Kidney (tissue), 14 donors: ENCODE measurements around the gene EXOSC6. TPM values are rescaled to one million over a fixed set of nuclear protein-coding genes. Genes with fewer than 3 reads are reported as not detected.
"Not testable (repeated sequence)": the region's sequence is repeated elsewhere in the genome, so short reads cannot be mapped to it uniquely, and the experiment has no call there.

ENCODE experiments used
- DNase-seq, 5 donors: peaks; one replicate each; pipeline ENCODE4 v3.0.0-alpha.2; 2013 to 2020
- FAIRE-seq: peaks from 2 replicates; lab custom pipeline; 2012; peaks lifted over from hg19 to GRCh38; lab: Jason Lieb, UNC
- H3K27ac ChIP-seq, 2 donors: one replicate each; pipeline ENCODE4 v1.7.0; 2013; ENCODE audit warnings: low read depth in 2 of 2, low read length in 2 of 2, inconsistent platforms in 1 of 2
- H3K27me3 ChIP-seq: one replicate; pipeline ENCODE4 v1.7.1; 2013; ENCODE audit warnings: low read length, inconsistent platforms; ENCODE audit not compliant: control insufficient read depth, insufficient read depth
- H3K36me3 ChIP-seq, 3 donors: one replicate each; pipeline versions ENCODE4 v1.7.0 to v1.7.1; 2013; ENCODE audit warnings: low read length in 3 of 3, control low read depth in 1 of 3, inconsistent platforms in 1 of 3; ENCODE audit not compliant: insufficient read depth in 3 of 3, control insufficient read depth in 2 of 3
- H3K4me1 ChIP-seq, 3 donors: one replicate each; pipeline versions ENCODE4 v1.7.0 to v1.7.1; 2013; ENCODE audit warnings: low read length in 3 of 3, inconsistent platforms in 1 of 3, low read depth in 1 of 3; ENCODE audit not compliant: control insufficient read depth in 2 of 3, insufficient read depth in 2 of 3
- H3K4me3 ChIP-seq, 3 donors: one replicate each; pipeline versions ENCODE4 v1.7.0 to v1.8.1; 2013; ENCODE audit warnings: low read length in 3 of 3, control low read depth in 1 of 3, inconsistent platforms in 1 of 3
- H3K9ac ChIP-seq, 3 donors: one replicate each; pipeline versions ENCODE4 v1.7.0 to v1.7.1; 2013; ENCODE audit warnings: low read length in 3 of 3, control low read depth in 1 of 3, inconsistent platforms in 1 of 3
- H3K9me3 ChIP-seq, 3 donors: one replicate each; pipeline versions ENCODE4 v1.7.0 to v1.7.1; 2013; ENCODE audit warnings: low read length in 3 of 3, control low read depth in 1 of 3, inconsistent platforms in 1 of 3; ENCODE audit not compliant: control insufficient read depth in 2 of 3, insufficient read depth in 1 of 3
- intact Hi-C: fragments of 100-400 bp; cut with DNase I; formaldehyde crosslinking; loops from one replicate; pipeline ENCODE4 v1.11.1; 2022
- polyA plus RNA-seq: library from polyadenylated mRNA; stranded (reverse); fragments of 350-450 nt; fragmentation: Illumina TruSeq; extraction: RNeasy Lipid Tissue Mini Kit (QIAGEN cat#74804); gene quantifications from one replicate; pipeline ENCODE4 v1.2.3, GENCODE V29; 2014; ENCODE audit warnings: low read depth, low replicate concordance; ENCODE audit not compliant: insufficient read depth
- total RNA-seq: library from RNA; stranded (reverse); fragmentation: NEBNext Ultra II Directional; extraction: Animal tissue kit (Norgen Biotek cat#: 25700); gene quantifications from one replicate; pipeline ENCODE4 v1.2.1, GENCODE V29; 2021
- TF ChIP-seq, protein P1 (sequence below): IDR thresholded peaks from 3 replicates; pipeline ENCODE4 v1.5.1; 2012; ENCODE audit warnings: mild to moderate bottlenecking, moderate library complexity, borderline replicate concordance; ENCODE audit not compliant: insufficient read depth; ENCODE audit errors: extremely low read depth
- donor health status: control.
- donor health status: control.
- donor health status: control.
- donor health status: control.
- donor health status: control.
- donor health status: DM: yes; HTN: yes; CAD: no.
- donor health status: Normal renal cell carcinoma (clear cell type).

Gene EXOSC6
- total and polyA plus RNA-seq, 2 donors from 2014 or later = 13.1 to 22.6 TPM

DNA sequence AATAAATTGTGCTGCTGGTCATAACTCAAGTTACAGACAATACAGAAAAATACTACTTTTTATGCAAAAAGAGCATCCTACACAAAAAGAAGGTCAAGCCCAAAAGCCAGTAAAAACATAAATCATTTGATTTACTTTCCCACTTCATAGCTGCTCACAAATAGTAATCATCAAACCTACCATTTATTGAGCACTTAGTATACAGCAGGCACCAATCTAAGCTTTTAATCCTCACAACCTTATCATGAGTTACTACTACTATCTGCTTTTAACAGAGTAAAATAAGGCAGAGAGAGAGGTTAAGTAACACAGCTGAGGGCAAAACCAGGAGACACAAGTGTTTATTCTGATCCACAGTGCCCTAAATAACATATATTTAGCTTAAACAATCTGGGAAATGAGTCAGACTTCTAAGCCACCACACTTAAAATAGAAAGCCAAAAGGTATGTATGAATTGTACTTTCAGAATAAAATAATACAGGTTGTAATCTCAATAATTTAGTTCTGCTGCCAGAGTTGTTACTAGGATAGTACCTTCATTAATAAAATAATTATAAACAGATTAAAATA is 39.3 kb upstream of the EXOSC6 start:
- H3K4me3 ChIP-seq = no peak overlapping the region
- no peaks in the 10 kb centered on the region for H3K27me3 ChIP-seq
- DNase-seq (no peak), FAIRE-seq (no peak)
- no peak overlapping the region for H3K9ac ChIP-seq
- TF ChIP-seq, protein P1, sequence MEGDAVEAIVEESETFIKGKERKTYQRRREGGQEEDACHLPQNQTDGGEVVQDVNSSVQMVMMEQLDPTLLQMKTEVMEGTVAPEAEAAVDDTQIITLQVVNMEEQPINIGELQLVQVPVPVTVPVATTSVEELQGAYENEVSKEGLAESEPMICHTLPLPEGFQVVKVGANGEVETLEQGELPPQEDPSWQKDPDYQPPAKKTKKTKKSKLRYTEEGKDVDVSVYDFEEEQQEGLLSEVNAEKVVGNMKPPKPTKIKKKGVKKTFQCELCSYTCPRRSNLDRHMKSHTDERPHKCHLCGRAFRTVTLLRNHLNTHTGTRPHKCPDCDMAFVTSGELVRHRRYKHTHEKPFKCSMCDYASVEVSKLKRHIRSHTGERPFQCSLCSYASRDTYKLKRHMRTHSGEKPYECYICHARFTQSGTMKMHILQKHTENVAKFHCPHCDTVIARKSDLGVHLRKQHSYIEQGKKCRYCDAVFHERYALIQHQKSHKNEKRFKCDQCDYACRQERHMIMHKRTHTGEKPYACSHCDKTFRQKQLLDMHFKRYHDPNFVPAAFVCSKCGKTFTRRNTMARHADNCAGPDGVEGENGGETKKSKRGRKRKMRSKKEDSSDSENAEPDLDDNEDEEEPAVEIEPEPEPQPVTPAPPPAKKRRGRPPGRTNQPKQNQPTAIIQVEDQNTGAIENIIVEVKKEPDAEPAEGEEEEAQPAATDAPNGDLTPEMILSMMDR = no peak
- H3K36me3 ChIP-seq = no peaks in the 10 kb centered on the region
- H3K27ac ChIP-seq = no peak overlapping the region
- no peaks in the 10 kb centered on the region for H3K4me1 ChIP-seq
- intact Hi-C loops = no loop called here
- no peaks in the 10 kb centered on the region for H3K9me3 ChIP-seq

GRCh38 chr16:70289229-70290094 is 37.7 kb upstream of the EXOSC6 start, which contains the start of gene AARS1:
TSS of gene AARS1 (minus strand) at chr16:70289506. CDS start at chr16:70282763, 6,743 bp downstream.
- Histone ChIP-seq H3K27me3 (no peaks in the 10 kb centered on the region), H3K9me3 (no peaks in the 10 kb centered on the region), H3K4me1 (no peaks in the 10 kb centered on the region), H3K36me3 (no peaks in the 10 kb centered on the region), H3K27ac (peak within 1 kb of the TSS; percentile 91 to 92), H3K9ac (peak within 1 kb of the TSS; percentile 82 to 89 (median 85)), H3K4me3 (peak within 1 kb of the TSS; percentile 91 to 95 (median 93))
- DNase-seq = peak; percentile 99 to 100 (median 99)
- intact Hi-C loops = no loop called here
- TF ChIP-seq, protein P1 = no peak
- peak; percentile 8 for FAIRE-seq

DNA sequence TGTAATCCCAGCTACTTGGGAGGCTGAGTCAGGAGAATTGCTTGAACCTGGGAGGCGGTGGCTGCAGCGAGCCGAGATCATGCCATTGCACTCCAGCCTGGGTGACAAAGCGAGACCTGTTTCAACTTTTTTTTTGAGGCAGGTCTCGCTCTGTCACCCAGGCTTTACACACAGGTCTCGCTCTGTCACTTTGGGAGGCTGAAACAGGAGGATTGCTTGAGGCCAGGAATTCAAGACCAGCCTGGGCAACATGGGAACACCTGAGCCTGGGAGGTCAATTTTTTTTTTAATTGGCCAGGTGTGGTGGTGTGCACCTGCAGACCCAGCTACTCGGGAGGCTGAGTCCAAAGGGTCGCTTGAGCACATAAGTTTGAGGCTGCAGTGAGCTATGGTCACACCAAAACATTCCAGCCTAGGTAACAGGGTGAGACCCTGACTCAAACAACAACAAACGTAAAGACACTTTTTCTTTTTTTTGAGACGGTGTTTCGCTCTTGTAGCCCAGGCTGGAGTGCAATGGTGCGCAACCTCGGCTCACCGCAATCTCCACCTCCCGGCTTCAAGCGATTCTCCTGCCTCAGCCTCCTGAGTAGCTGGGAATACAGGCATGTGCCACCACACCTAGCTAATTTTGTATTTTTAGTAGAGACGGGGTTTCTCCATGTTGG is 35.7 kb upstream of the EXOSC6 start:
- peak in 1 of 5 donors; percentile 28 for DNase-seq
- H3K27me3 ChIP-seq, FAIRE-seq, H3K4me1 ChIP-seq, H3K36me3 ChIP-seq, H3K9me3 ChIP-seq, H3K27ac ChIP-seq, H3K9ac ChIP-seq, intact Hi-C loops: not testable (repeated sequence)
- peak overlapping the region in 1 of 3 donors; percentile 29 for H3K4me3 ChIP-seq

GRCh38 chr16:70276392-70276791 is 24.7 kb upstream of the EXOSC6 start:
- FAIRE-seq = no peak
- no peak for DNase-seq
- TF ChIP-seq, protein P1 = no peak
- Histone ChIP-seq H3K9ac (no peak overlapping the region), H3K9me3 (no peaks in the 10 kb centered on the region), H3K4me1 (no peaks in the 10 kb centered on the region), H3K4me3 (no peak overlapping the region), H3K36me3 (peaks cover 11 to 39% (median 21%) of the 10 kb centered on the region in 3 donors), H3K27me3 (no peaks in the 10 kb centered on the region), H3K27ac (no peak overlapping the region)
- intact Hi-C loops = no loop called here
